ENCODE measurements around the gene BSN. TPM values are rescaled to one million over a fixed set of nuclear protein-coding genes. Genes with fewer than 3 reads are reported as not detected.
A peak's percentile ranks its signal among the peaks of the same experiment; 100 is the strongest.

The BSN gene
- total RNA-seq, 6 experiments from 2014 or later: 0.31 to 0.68 (median 0.50) TPM

- DNase-seq: no peak
- no peak for TF ChIP-seq CTCF (IDR thresholded peaks at IDR 0.05)
- no peak for TF ChIP-seq POLR2A (IDR thresholded peaks at IDR 0.05)
- WGBS (ENCODE audit: insufficient coverage, low coverage, low lambda C conversion rate, missing lambda C conversion rate): 94% methylated on average over 3 of the region's 5 CpGs
Measured at GRCh38 chr3:49601358-49602048, 47.2 kb downstream of the BSN start.

GRCh38 chr3:49602049-49602554, 47.8 kb downstream of the BSN start:
- Histone ChIP-seq H3K9me3 (no peaks in the 10 kb centered on the region), H3K4me1 (no peaks in the 10 kb centered on the region), H3K4me3 (no peak overlapping the region), H3K36me3 (no peaks in the 10 kb centered on the region), H3K27me3 (no peaks in the 10 kb centered on the region), H3K27ac (no peak overlapping the region)
- intact Hi-C loops (cut with DNase I): no loop called here
- TF ChIP-seq POLR2A (IDR thresholded peaks at IDR 0.05) (no peak), CTCF (IDR thresholded peaks at IDR 0.05) (no peak)
- ATAC-seq: no peak
- no peak for DNase-seq
- 100% methylated on average over 1 of the region's 2 CpGs for whole genome bisulfite sequencing (ENCODE audit: insufficient coverage, low coverage, low lambda C conversion rate, missing lambda C conversion rate)

More at GRCh38 chr3:49601358-49602048, 47.2 kb downstream of the BSN start:
- Histone ChIP-seq H3K9me3 (no peaks in the 10 kb centered on the region), H3K27ac (no peak overlapping the region), H3K4me1 (no peaks in the 10 kb centered on the region), H3K4me3 (no peak overlapping the region), H3K27me3 (no peaks in the 10 kb centered on the region), H3K36me3 (no peaks in the 10 kb centered on the region)
- intact Hi-C loops (cut with DNase I): no loop called here
- ATAC-seq: no peak

GRCh38 chr3:49602877-49603411, 48.7 kb downstream of the BSN start:
- DNase-seq (no peak), ATAC-seq (peak; percentile 18 to 37 (median 25))
- Histone ChIP-seq H3K4me3 (no peak overlapping the region), H3K4me1 (no peaks in the 10 kb centered on the region), H3K27me3 (no peaks in the 10 kb centered on the region), H3K27ac (no peak overlapping the region), H3K9me3 (no peaks in the 10 kb centered on the region), H3K36me3 (no peaks in the 10 kb centered on the region)
- TF ChIP-seq CTCF (IDR thresholded peaks at IDR 0.05) (no peak), POLR2A (IDR thresholded peaks at IDR 0.05) (no peak)
- WGBS (ENCODE audit: insufficient coverage, low coverage, low lambda C conversion rate, missing lambda C conversion rate): no CpG with 5 or more reads among the region's 5 CpGs
- intact Hi-C loops (cut with DNase I): no loop called here

- no peak for DNase-seq
- Histone ChIP-seq H3K36me3 (no peaks in the 10 kb centered on the region), H3K4me1 (no peaks in the 10 kb centered on the region), H3K27ac (no peak overlapping the region), H3K27me3 (no peaks in the 10 kb centered on the region), H3K4me3 (no peak overlapping the region), H3K9me3 (no peaks in the 10 kb centered on the region)
- intact Hi-C loops (cut with DNase I): no loop called here
- TF ChIP-seq POLR2A (IDR thresholded peaks at IDR 0.05): no peak
- TF ChIP-seq CTCF (IDR thresholded peaks at IDR 0.05): no peak
- no peak for ATAC-seq
- WGBS (ENCODE audit: insufficient coverage, low coverage, low lambda C conversion rate, missing lambda C conversion rate): 20% methylated on average over 1 of the region's 2 CpGs
Measured at GRCh38 chr3:49606427-49606826, 52.1 kb downstream of the BSN start.

All from right lobe of liver (tissue), 6 donors.